ENCODE measurements around the gene IGFBP1. TPM values are rescaled to one million over a fixed set of nuclear protein-coding genes. Genes with fewer than 3 reads are reported as not detected.

The IGFBP1 gene
- total and polyA plus RNA-seq, 8 donors: 0.10 to 0.31 TPM; not detected in 6

- TF ChIP-seq, protein P1, sequence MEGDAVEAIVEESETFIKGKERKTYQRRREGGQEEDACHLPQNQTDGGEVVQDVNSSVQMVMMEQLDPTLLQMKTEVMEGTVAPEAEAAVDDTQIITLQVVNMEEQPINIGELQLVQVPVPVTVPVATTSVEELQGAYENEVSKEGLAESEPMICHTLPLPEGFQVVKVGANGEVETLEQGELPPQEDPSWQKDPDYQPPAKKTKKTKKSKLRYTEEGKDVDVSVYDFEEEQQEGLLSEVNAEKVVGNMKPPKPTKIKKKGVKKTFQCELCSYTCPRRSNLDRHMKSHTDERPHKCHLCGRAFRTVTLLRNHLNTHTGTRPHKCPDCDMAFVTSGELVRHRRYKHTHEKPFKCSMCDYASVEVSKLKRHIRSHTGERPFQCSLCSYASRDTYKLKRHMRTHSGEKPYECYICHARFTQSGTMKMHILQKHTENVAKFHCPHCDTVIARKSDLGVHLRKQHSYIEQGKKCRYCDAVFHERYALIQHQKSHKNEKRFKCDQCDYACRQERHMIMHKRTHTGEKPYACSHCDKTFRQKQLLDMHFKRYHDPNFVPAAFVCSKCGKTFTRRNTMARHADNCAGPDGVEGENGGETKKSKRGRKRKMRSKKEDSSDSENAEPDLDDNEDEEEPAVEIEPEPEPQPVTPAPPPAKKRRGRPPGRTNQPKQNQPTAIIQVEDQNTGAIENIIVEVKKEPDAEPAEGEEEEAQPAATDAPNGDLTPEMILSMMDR (IDR thresholded peaks at IDR 0.05): no peak
- ATAC-seq: no peak
Observed at GRCh38 chr7:45880433-45880860, 7.8 kb upstream of the IGFBP1 start.

DNA sequence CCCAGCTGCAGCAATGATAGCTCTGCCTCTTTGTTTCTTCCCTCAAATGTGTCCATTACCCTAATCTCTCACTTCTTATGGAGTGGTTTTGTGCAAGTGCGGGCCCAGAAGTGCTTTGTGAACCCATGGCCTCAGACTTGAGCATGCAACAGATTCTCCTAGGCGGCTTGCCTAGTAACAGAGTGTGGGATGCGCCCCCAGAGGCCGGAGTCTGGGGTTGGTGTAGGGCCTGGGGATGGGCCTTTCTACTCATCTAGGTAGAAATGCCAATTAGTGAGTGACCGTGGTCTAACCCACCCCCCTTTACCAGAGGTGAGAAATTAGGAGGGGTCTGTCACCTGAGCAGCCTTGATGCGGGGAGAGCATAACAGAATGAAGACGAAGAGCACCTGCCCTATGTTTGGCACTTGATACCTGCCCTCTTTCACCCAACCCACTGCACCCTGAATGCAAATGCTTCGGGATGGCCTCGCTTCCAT is 7.0 kb upstream of the IGFBP1 start:
- ATAC-seq: no peak

More at GRCh38 chr7:45880433-45880860, 7.8 kb upstream of the IGFBP1 start:
- Histone ChIP-seq H3K27me3 (peaks cover 0 to 14% of the 10 kb centered on the region in 2 donors), H3K27ac (no peak overlapping the region), H3K4me3 (no peak overlapping the region), H3K9me3 (peaks cover 0 to 13% of the 10 kb centered on the region in 2 donors), H3K36me3 (no peaks in the 10 kb centered on the region), H3K4me1 (no peaks in the 10 kb centered on the region)
- intact Hi-C loops (cut with DNase I): no loop called here
- DNase-seq: no peak

DNA sequence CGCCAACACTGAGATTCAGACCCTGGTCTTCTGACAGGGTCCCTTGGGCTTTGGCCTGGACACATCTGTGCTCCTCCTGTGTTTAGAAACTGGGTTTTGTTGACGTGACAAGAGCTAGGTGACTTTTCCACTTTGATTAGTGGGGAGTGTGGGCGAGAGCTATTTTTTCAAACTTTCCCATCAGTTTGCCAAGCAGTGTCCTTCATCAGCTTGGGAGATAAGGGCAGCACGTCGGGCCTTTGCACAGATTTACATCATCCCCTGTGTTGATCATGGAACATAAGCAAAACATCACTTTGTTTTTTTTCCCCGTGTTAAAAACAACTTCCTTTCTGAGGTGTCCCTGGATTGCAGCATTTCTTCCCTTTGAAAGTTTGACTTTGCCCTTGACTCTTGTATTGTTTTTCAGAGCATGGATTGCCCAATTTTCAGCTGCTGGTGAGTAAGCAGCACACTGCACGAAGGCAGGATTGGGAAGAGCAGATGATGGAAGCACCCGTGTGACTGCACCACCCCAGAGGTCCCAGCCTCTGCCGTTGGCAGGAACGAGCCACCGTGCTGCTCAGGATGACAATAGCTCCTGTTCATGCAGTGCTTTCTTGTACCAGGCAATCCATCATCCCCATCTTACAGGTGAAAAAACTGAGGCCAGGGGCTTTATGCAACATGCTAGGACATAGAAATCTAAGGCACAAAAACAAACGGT is 6.4 kb upstream of the IGFBP1 start:
- peak; percentile 33 for ATAC-seq
- no peaks in the 10 kb centered on the region for H3K36me3 ChIP-seq
- peaks cover 0 to 13% of the 10 kb centered on the region in 2 donors for H3K9me3 ChIP-seq
- H3K27me3 ChIP-seq: peaks cover 0 to 28% of the 10 kb centered on the region in 2 donors
- DNase-seq: no peak
- TF ChIP-seq, protein P1 (IDR thresholded peaks at IDR 0.05): no peak
- H3K4me1 ChIP-seq: no peaks in the 10 kb centered on the region
- H3K4me3 ChIP-seq: no peak overlapping the region
- intact Hi-C loops (cut with DNase I): no loop called here
- no peak overlapping the region for H3K27ac ChIP-seq

More for the DNA sequence above, 7.0 kb upstream of the IGFBP1 start:
- intact Hi-C loops (cut with DNase I): no loop called here
- H3K9me3 ChIP-seq: peaks cover 0 to 13% of the 10 kb centered on the region in 2 donors
- no peak overlapping the region for H3K4me3 ChIP-seq
- no peaks in the 10 kb centered on the region for H3K36me3 ChIP-seq
- TF ChIP-seq, protein P1 (IDR thresholded peaks at IDR 0.05): no peak
- DNase-seq: no peak
- H3K4me1 ChIP-seq: no peaks in the 10 kb centered on the region
- no peak overlapping the region for H3K27ac ChIP-seq
- peaks cover 0 to 23% of the 10 kb centered on the region in 2 donors for H3K27me3 ChIP-seq

DNA sequence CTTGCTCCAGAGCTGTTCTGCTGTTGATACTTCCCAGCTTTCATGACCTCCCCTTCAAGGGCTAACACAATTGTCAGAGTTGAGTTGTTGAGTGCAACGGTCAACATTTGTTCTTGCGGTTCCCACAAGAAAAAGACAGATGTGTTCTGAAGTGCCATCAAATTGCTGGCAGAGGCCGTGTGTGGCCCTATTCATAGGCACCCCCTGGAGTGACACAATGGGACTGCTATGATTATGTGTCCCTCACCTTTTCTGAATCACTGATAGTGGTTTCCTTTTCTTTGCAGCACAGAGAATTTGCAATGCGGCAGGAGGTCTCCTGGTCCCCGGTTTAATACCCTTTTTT is 5.8 kb upstream of the IGFBP1 start:
- Histone ChIP-seq H3K36me3 (no peaks in the 10 kb centered on the region), H3K4me1 (no peaks in the 10 kb centered on the region), H3K27me3 (peaks cover 0 to 34% of the 10 kb centered on the region in 2 donors), H3K27ac (no peak overlapping the region), H3K9me3 (peaks cover 0 to 13% of the 10 kb centered on the region in 2 donors), H3K4me3 (no peak overlapping the region)
- TF ChIP-seq, protein P1 (IDR thresholded peaks at IDR 0.05): no peak
- intact Hi-C loops (cut with DNase I): no loop called here
- ATAC-seq (no peak), DNase-seq (no peak)

GRCh38 chr7:45884136-45884535 is 4.2 kb upstream of the IGFBP1 start:
- Histone ChIP-seq H3K27ac (no peak overlapping the region), H3K36me3 (no peaks in the 10 kb centered on the region), H3K4me3 (no peak overlapping the region), H3K4me1 (peaks cover 0 to 8% of the 10 kb centered on the region in 2 donors), H3K9me3 (peaks cover 0 to under 1% of the 10 kb centered on the region in 2 donors), H3K27me3 (peaks cover 16 to 51% of the 10 kb centered on the region in 2 donors)
- intact Hi-C loops (cut with DNase I): no loop called here
- ATAC-seq (no peak), DNase-seq (no peak)
- TF ChIP-seq, protein P1 (IDR thresholded peaks at IDR 0.05): no peak

All from left lung (tissue), 10 donors.